ENCODE data around the gene KRT85. TPM values are rescaled to one million over a fixed set of nuclear protein-coding genes. Genes with fewer than 3 reads are reported as not detected.

KRT85 gene
- total RNA-seq, 4 donors from 2014 or later: not detected

DNA sequence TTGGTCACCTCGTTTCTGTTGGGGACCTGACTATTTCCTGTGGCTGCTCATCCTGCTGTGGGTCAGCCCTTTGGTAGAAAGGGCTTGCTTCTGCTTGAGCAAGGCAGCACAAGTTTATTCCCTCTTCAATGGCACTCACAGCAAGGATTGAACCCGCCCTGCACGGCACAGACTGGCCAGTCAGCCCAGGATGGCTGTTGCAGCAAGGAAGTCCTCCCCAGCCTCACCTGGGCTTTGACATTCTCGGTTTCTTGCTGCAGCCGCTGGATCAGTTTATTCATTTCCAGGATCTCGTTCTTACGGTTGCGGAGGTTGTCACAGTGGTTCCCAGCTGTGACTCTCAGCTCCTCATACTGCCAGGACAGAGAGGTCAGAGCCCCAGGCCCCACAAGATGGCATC, 29.4 kb upstream of the KRT85 start:
- H3K36me3 ChIP-seq: no peaks in the 10 kb centered on the region
- no peak for TF ChIP-seq POLR2A (IDR thresholded peaks at IDR 0.05)
- TF ChIP-seq, protein P1, sequence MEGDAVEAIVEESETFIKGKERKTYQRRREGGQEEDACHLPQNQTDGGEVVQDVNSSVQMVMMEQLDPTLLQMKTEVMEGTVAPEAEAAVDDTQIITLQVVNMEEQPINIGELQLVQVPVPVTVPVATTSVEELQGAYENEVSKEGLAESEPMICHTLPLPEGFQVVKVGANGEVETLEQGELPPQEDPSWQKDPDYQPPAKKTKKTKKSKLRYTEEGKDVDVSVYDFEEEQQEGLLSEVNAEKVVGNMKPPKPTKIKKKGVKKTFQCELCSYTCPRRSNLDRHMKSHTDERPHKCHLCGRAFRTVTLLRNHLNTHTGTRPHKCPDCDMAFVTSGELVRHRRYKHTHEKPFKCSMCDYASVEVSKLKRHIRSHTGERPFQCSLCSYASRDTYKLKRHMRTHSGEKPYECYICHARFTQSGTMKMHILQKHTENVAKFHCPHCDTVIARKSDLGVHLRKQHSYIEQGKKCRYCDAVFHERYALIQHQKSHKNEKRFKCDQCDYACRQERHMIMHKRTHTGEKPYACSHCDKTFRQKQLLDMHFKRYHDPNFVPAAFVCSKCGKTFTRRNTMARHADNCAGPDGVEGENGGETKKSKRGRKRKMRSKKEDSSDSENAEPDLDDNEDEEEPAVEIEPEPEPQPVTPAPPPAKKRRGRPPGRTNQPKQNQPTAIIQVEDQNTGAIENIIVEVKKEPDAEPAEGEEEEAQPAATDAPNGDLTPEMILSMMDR (IDR thresholded peaks at IDR 0.05): no peak
- no peak for DNase-seq
- no peaks in the 10 kb centered on the region for H3K9me3 ChIP-seq
- peaks cover 0 to 4% (median 0%) of the 10 kb centered on the region in 4 donors for H3K27me3 ChIP-seq
- intact Hi-C loops (cut with DNase I): loop anchor here (10.0 kb wide), 1 partner anchor 98 kb away; the partner anchor contains the start of gene KRT6A
- H3K4me1 ChIP-seq: peaks cover 0 to 22% (median 9%) of the 10 kb centered on the region in 3 donors
- H3K4me3 ChIP-seq: no peak overlapping the region
- 75 to 88% methylated on average over 8 of the region's 8 CpGs for WGBS, 2 donors
- H3K27ac ChIP-seq: no peak overlapping the region

DNA sequence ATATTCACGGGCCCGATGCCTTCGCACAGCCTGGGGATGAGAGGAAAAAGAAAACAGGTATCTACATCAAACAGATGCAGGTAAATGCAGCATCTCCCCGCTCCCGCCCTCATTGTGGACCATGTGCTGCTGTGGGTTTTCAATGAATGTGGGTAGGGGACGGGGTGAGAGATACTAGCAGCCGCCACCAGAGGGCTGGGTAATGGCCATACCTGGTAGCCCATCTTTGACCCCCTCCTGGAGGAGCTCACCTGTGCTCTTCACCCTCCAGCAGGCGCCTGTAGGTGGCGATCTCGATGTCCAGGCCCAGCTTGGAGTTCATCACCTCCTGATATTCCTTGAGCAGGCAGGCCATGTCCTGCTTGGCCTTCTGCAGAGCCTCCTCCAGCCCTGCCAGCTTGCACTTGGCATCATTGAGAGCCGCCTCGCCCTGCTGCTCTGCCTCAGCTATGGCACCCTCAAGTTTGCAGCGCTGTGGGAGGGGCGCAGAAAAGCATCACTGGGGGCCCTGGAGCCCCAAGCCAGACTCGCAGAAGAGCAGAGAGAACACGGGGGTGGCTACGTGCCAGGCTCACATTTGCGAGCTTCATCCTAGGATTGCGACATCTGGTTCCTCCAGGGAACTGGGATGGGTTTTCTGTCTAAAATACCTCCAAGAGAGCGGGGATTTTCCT, 28.6 kb upstream of the KRT85 start:
- TF ChIP-seq POLR2A (IDR thresholded peaks at IDR 0.05): no peak
- TF ChIP-seq, protein P1 (IDR thresholded peaks at IDR 0.05): peak in 3 of 6 experiments; percentile 34 to 68 (median 42)
- Histone ChIP-seq H3K9me3 (no peaks in the 10 kb centered on the region), H3K4me1 (peaks cover 0 to 29% (median 16%) of the 10 kb centered on the region in 3 donors), H3K4me3 (no peak overlapping the region), H3K27me3 (peaks cover 0 to 4% (median 0%) of the 10 kb centered on the region in 4 donors), H3K36me3 (no peaks in the 10 kb centered on the region), H3K27ac (no peak overlapping the region)
- intact Hi-C loops (cut with DNase I): loop anchor here (10.0 kb wide), 1 partner anchor 99 kb away; the partner anchor contains the start of gene KRT6A
- no peak for DNase-seq
- 32 to 70% methylated on average over 9 to 12 of the region's 20 CpGs for WGBS, 2 donors

DNA sequence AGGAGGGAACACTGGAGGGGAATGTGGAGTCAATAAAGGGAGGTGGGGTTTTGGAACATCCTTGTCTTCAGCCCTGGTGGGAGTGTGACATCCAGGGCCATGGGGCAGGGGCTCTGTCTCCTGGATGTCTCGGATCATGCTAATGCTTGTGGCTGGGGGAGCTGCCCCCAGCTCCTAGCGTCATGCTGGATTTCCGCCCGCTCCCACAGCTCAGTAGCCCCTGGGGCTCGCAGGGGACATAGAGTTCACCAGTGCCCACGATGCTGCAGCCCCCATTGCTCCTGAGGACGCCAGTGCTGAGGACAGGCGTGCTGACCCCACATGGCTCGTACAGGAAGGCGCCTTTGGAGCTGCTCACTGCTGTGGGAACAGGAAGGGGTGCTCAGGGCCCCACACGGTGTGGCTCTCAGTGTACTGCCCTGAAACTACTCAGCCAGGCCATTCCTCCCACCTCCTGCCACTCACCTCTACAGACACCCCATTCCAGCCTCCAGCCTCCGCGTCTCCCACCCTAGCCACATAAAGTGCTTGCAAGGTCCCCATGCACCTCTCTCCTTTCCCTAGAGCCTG, 27.6 kb upstream of the KRT85 start:
- Histone ChIP-seq H3K4me3 (no peak overlapping the region), H3K9me3 (no peaks in the 10 kb centered on the region), H3K27me3 (peaks cover 0 to under 1% (median 0%) of the 10 kb centered on the region in 4 donors), H3K36me3 (no peaks in the 10 kb centered on the region), H3K27ac (no peak overlapping the region), H3K4me1 (peaks cover 2 to 39% (median 26%) of the 10 kb centered on the region in 3 donors)
- WGBS, 2 donors: 71 to 91% methylated on average over 4 to 9 of the region's 13 CpGs
- intact Hi-C loops (cut with DNase I): loop anchor here (10.0 kb wide), 1 partner anchor 100 kb away; the partner anchor contains the start of gene KRT6A
- DNase-seq: no peak
- TF ChIP-seq POLR2A (IDR thresholded peaks at IDR 0.05): no peak
- TF ChIP-seq, protein P1 (IDR thresholded peaks at IDR 0.05): no peak

DNA sequence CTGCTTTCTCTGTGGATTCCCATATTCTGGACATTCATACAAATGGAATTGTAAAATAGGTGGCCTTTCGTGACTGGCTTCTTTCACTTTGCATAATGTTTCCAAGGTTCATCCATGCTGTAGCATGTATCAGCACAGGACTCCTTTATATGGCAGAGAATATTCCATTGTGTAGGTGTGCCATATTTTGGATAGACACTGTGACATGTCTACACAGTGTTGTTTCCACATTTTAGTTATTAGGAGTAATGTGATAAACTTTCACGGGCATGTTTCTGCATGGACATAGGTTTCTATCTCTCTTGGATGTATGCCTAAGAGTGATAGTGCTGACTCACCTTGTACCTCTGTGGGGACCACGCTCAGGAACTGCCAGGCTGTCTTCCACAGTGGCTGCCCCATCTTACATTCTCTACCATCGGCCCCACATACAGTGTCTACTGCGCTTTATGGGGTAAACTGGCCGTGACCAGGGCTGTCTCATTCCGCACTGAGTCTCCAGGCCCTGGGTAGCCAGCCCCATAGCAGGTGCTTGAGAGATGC, 25.3 kb upstream of the KRT85 start:
- 50 to 66% methylated on average over 7 of the region's 7 CpGs for WGBS, 2 donors
- H3K27ac ChIP-seq: no peak overlapping the region
- DNase-seq: no peak
- intact Hi-C loops (cut with DNase I): loop anchor here (10.0 kb wide), 1 partner anchor 102 kb away; the partner anchor contains the start of gene KRT6A
- H3K27me3 ChIP-seq: peaks cover 0 to 5% (median 0%) of the 10 kb centered on the region in 4 donors
- H3K4me1 ChIP-seq: peaks cover 6 to 61% (median 39%) of the 10 kb centered on the region in 3 donors
- no peaks in the 10 kb centered on the region for H3K9me3 ChIP-seq
- H3K36me3 ChIP-seq: no peaks in the 10 kb centered on the region
- no peak for TF ChIP-seq POLR2A (IDR thresholded peaks at IDR 0.05)
- TF ChIP-seq, protein P1 (IDR thresholded peaks at IDR 0.05): no peak
- H3K4me3 ChIP-seq: no peak overlapping the region

DNA sequence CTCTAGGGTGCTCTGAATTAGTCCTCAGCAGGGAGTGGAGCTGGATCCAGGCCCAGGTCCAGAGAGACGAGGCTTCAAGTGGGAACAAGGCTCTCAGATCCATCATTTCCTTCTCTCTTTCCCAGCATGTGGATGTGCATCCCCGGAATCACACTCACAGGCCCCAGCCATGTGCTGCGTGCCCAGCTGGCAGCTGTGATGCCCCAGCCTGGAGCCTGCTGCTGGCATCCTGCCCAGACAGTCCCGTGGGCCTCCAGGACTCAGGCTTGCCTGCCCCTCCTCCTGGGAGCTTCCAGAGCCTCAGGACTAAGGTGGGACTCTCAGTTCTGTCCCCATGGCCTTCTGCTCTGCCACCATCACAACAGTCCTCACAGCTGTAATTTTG, 24.3 kb upstream of the KRT85 start:
- Histone ChIP-seq H3K36me3 (no peaks in the 10 kb centered on the region), H3K9me3 (no peaks in the 10 kb centered on the region), H3K4me3 (no peak overlapping the region), H3K4me1 (peaks cover 6 to 60% (median 39%) of the 10 kb centered on the region in 3 donors), H3K27me3 (peaks cover 0 to 5% (median 0%) of the 10 kb centered on the region in 4 donors), H3K27ac (peak overlapping the region in 1 of 4 donors; percentile 4)
- no peak for DNase-seq
- TF ChIP-seq POLR2A (IDR thresholded peaks at IDR 0.05): no peak
- TF ChIP-seq, protein P1 (IDR thresholded peaks at IDR 0.05): no peak
- WGBS, 2 donors: 21 to 29% methylated on average over 1 to 4 of the region's 4 CpGs
- intact Hi-C loops (cut with DNase I): loop anchor here (10.0 kb wide), 1 partner anchor 103 kb away; the partner anchor contains the start of gene KRT6A

All from esophagus squamous epithelium (tissue), 5 donors.